ENCODE data around the gene ENO4.

Gene ENO4

GRCh38 chr10:116849248-116850057 lies at the start of gene ENO4:
Gene ENO4 (plus strand): TSS chr10:116849499. CDS start chr10:116849567, 68 bp downstream.
- peak; percentile 94 for DNase-seq

GRCh38 chr10:116800286-116800929 lies 48.9 kb upstream of the ENO4 start:
- DNase-seq: no peak

- DNase-seq: no peak
Measured at GRCh38 chr10:116801658-116802057, 47.6 kb upstream of the ENO4 start.

- no peak for DNase-seq
Measured at GRCh38 chr10:116802474-116802873, 46.8 kb upstream of the ENO4 start.

- no peak for DNase-seq
Measured at GRCh38 chr10:116802876-116803275, 46.4 kb upstream of the ENO4 start.

GRCh38 chr10:116803451-116804249 lies 45.6 kb upstream of the ENO4 start:
- no peak for DNase-seq

GRCh38 chr10:116808706-116809105 lies 40.6 kb upstream of the ENO4 start:
- DNase-seq: no peak

- DNase-seq: peak; percentile 79
Measured at GRCh38 chr10:116809483-116810119, 39.7 kb upstream of the ENO4 start.

- DNase-seq: peak; percentile 38
Measured at GRCh38 chr10:116810120-116810500, 39.2 kb upstream of the ENO4 start.

GRCh38 chr10:116810895-116811294 lies 38.4 kb upstream of the ENO4 start:
- no peak for DNase-seq

GRCh38 chr10:116811691-116812090 lies 37.6 kb upstream of the ENO4 start:
- no peak for DNase-seq

- no peak for DNase-seq
Measured at GRCh38 chr10:116815641-116816415, 33.5 kb upstream of the ENO4 start.

- no peak for DNase-seq
Measured at GRCh38 chr10:116817178-116817577, 32.1 kb upstream of the ENO4 start.

- DNase-seq: no peak
Measured at GRCh38 chr10:116817780-116818343, 31.4 kb upstream of the ENO4 start.

- DNase-seq: no peak
Measured at GRCh38 chr10:116819999-116820677, 29.2 kb upstream of the ENO4 start.

- DNase-seq: no peak
Measured at GRCh38 chr10:116825901-116826300, 23.4 kb upstream of the ENO4 start.

GRCh38 chr10:116826803-116827202 lies 22.5 kb upstream of the ENO4 start:
- no peak for DNase-seq

GRCh38 chr10:116827214-116827671 lies 22.1 kb upstream of the ENO4 start:
- DNase-seq: no peak

- no peak for DNase-seq
Measured at GRCh38 chr10:116828116-116828515, 21.2 kb upstream of the ENO4 start.

- no peak for DNase-seq
Measured at GRCh38 chr10:116829711-116830110, 19.6 kb upstream of the ENO4 start.

GRCh38 chr10:116831086-116831485 lies 18.2 kb upstream of the ENO4 start:
- no peak for DNase-seq

Data from DMS53 (cell line).